Calu3 (cell line): ENCODE measurements around the gene ADAM17. TPM values are rescaled to one million over a fixed set of nuclear protein-coding genes. Genes with fewer than 3 reads are reported as not detected.

Experiments
- BruUV-seq: library from RNA; stranded (reverse); fragments of 400-500 nt; replicated peaks from 2 replicates; lab custom pipeline; 2021; lab: Mats Ljungman, UMichigan
- CTCF ChIA-PET: fragments of 300-600 bp; sonication (Branson Sonifier 250); formaldehyde crosslinking; loops from one replicate; lab custom pipeline; 2022; ENCODE audit warnings: antibody characterized with exemption; lab: Charles Lee
- DNase-seq: peaks from one replicate; pipeline ENCODE4 v3.0.0; 2022
- H3K27ac Mint-ChIP-seq: one replicate; pipeline ENCODE4 v1.8.0; 2022; ENCODE audit warnings: mixed read lengths; ENCODE audit not compliant: unreplicated experiment
- H3K27me3 Mint-ChIP-seq: one replicate; pipeline ENCODE4 v1.8.0; 2022; ENCODE audit warnings: mixed read lengths; ENCODE audit not compliant: unreplicated experiment
- H3K36me3 Mint-ChIP-seq: one replicate; pipeline ENCODE4 v1.8.0; 2022; ENCODE audit warnings: mild to moderate bottlenecking, moderate library complexity, mixed read lengths; ENCODE audit not compliant: insufficient read depth, unreplicated experiment
- H3K4me1 Mint-ChIP-seq: one replicate; pipeline ENCODE4 v1.8.0; 2022; ENCODE audit warnings: mild to moderate bottlenecking, low read depth, mixed read lengths; ENCODE audit not compliant: unreplicated experiment
- H3K4me3 Mint-ChIP-seq: one replicate; pipeline ENCODE4 v1.8.0; 2022; ENCODE audit warnings: mild to moderate bottlenecking, low read depth, moderate library complexity, mixed read lengths; ENCODE audit not compliant: unreplicated experiment
- H3K9me3 Mint-ChIP-seq: one replicate; pipeline ENCODE4 v1.8.0; 2022; ENCODE audit warnings: low read depth, mixed read lengths; ENCODE audit not compliant: unreplicated experiment
- intact Hi-C: fragments of 100-400 bp; cut with micrococcal nuclease; formaldehyde crosslinking; loops from one replicate; pipeline ENCODE4 v1.10.0; 2022; ENCODE audit not compliant: unreplicated experiment
- total RNA-seq: library from RNA; stranded (reverse); gene quantifications from 2 replicates; pipeline ENCODE4 v1.2.3, GENCODE V29; 2022
- TF ChIP-seq, protein P1 (sequence below): fragments of 200-600 bp; IDR thresholded peaks from one replicate; pipeline ENCODE4 v1.8.0; 2022; ENCODE audit warnings: antibody characterized with exemption; ENCODE audit not compliant: unreplicated experiment

The ADAM17 gene
- total RNA-seq, 1 experiment from 2014 or later: 54.2 TPM

GRCh38 chr2:9560628-9561027 lies 5.0 kb upstream of the ADAM17 start:
- intact Hi-C loops: no loop called here
- Mint-ChIP-seq H3K27me3 (no peaks in the 10 kb centered on the region), H3K36me3 (peaks cover 21% of the 10 kb centered on the region), H3K4me3 (no peak overlapping the region), H3K27ac (no peak overlapping the region), H3K4me1 (peaks cover 7% of the 10 kb centered on the region), H3K9me3 (no peaks in the 10 kb centered on the region)
- TF ChIP-seq, protein P1, sequence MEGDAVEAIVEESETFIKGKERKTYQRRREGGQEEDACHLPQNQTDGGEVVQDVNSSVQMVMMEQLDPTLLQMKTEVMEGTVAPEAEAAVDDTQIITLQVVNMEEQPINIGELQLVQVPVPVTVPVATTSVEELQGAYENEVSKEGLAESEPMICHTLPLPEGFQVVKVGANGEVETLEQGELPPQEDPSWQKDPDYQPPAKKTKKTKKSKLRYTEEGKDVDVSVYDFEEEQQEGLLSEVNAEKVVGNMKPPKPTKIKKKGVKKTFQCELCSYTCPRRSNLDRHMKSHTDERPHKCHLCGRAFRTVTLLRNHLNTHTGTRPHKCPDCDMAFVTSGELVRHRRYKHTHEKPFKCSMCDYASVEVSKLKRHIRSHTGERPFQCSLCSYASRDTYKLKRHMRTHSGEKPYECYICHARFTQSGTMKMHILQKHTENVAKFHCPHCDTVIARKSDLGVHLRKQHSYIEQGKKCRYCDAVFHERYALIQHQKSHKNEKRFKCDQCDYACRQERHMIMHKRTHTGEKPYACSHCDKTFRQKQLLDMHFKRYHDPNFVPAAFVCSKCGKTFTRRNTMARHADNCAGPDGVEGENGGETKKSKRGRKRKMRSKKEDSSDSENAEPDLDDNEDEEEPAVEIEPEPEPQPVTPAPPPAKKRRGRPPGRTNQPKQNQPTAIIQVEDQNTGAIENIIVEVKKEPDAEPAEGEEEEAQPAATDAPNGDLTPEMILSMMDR: no peak
- BruUV-seq: no TSS peak
- CTCF ChIA-PET: no interaction called here
- no peak for DNase-seq

GRCh38 chr2:9558948-9559381 lies 3.3 kb upstream of the ADAM17 start:
- no peaks in the 10 kb centered on the region for H3K9me3 Mint-ChIP-seq
- H3K27me3 Mint-ChIP-seq: no peaks in the 10 kb centered on the region
- intact Hi-C loops: no loop called here
- H3K27ac Mint-ChIP-seq: peak overlapping the region; percentile 43
- no peak for DNase-seq
- TF ChIP-seq, protein P1: no peak
- CTCF ChIA-PET: no interaction called here
- no peak overlapping the region for H3K4me3 Mint-ChIP-seq
- H3K4me1 Mint-ChIP-seq: peaks cover 11% of the 10 kb centered on the region
- H3K36me3 Mint-ChIP-seq: peaks cover 32% of the 10 kb centered on the region
- BruUV-seq: no TSS peak

DNA sequence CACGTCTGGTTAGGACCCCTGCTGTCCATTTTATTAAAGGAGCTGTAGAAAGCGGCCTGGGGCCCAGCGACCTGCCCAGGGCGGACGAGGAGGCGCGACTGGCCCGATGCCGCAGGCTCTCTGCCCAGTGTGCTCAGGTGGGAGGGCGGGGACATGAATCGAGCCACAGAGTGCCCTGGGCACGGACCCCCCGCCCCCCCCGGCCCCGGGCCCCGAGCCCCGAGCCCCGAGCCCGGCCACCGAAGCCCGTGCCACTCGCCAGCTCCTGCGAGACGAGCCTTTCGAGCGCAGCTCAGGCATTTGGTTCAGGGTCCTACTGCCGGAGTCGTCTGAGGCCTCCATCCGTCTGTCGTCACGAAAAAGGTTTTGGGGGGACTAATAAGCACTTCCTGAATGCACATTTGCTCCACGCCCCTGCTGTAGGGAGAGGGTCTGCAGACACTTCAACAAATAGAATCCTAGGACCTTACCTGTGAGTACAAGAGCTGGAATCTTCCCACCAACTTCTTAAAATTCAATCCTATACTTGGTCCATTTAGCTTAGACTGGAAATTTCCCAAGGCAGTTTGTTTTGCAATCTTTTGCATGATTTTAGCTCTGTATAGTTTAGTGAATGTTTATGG lies 602 bp upstream of the ADAM17 start:
- H3K27ac Mint-ChIP-seq: peak overlapping the region; percentile 95
- peaks cover 50% of the 10 kb centered on the region for H3K36me3 Mint-ChIP-seq
- intact Hi-C loops: no loop called here
- H3K27me3 Mint-ChIP-seq: no peaks in the 10 kb centered on the region
- H3K4me1 Mint-ChIP-seq: peaks cover 30% of the 10 kb centered on the region
- BruUV-seq: no TSS peak
- DNase-seq: no peak
- TF ChIP-seq, protein P1: no peak
- H3K9me3 Mint-ChIP-seq: no peaks in the 10 kb centered on the region
- CTCF ChIA-PET: interaction anchor here (0.6 to 1.8 kb wide), 6 partner anchors 9 to 287 kb away, joined by 3 to 6 read pairs (median 4); partner anchors contain the start of gene TAF1B
- H3K4me3 Mint-ChIP-seq: peak overlapping the region; percentile 98

- peak; percentile 30 for DNase-seq
- BruUV-seq: no TSS peak
- intact Hi-C loops: no loop called here
- H3K27ac Mint-ChIP-seq: peak overlapping the region; percentile 95
- H3K4me1 Mint-ChIP-seq: peaks cover 30% of the 10 kb centered on the region
- H3K36me3 Mint-ChIP-seq: peaks cover 50% of the 10 kb centered on the region
- TF ChIP-seq, protein P1: no peak
- H3K9me3 Mint-ChIP-seq: no peaks in the 10 kb centered on the region
- no peaks in the 10 kb centered on the region for H3K27me3 Mint-ChIP-seq
- CTCF ChIA-PET: interaction anchor here (1.3 to 1.6 kb wide), 4 partner anchors 10 to 288 kb away, joined by 3 to 6 read pairs (median 4); partner anchors contain the start of gene TAF1B
- H3K4me3 Mint-ChIP-seq: peak overlapping the region; percentile 98
Measured at GRCh38 chr2:9554921-9555296, 721 bp downstream of the ADAM17 start.
